ENCODE measurements around the gene TFR2. TPM values are rescaled to one million over a fixed set of nuclear protein-coding genes. Genes with fewer than 3 reads are reported as not detected.

Gene TFR2
- total and polyA plus RNA-seq, 9 donors, result 0.06 to 0.79 (median 0.18) TPM; not detected in 3

- Histone ChIP-seq H3K27me3 (no peaks in the 10 kb centered on the region), H3K9me3 (no peaks in the 10 kb centered on the region), H3K27ac (no peak within 1 kb of the TSS), H3K36me3 (no peaks in the 10 kb centered on the region), H3K4me3 (no peak within 1 kb of the TSS), H3K4me1 (ENCODE audit: insufficient read depth) (no peaks in the 10 kb centered on the region)
- TF ChIP-seq POLR2A (IDR thresholded peaks at IDR 0.05) (no peak), CTCF (IDR thresholded peaks at IDR 0.05) (no peak), EP300 (IDR thresholded peaks at IDR 0.05) (no peak)
- intact Hi-C loops (cut with DNase I), result loop anchor here in 1 of 4 donors (10.0 kb wide), 1 partner anchor 49 kb away; the partner anchor contains the start of gene POP7
- 5 to 6% (median 6%) methylated on average over 60 to 63 of the region's 63 CpGs for WGBS, 3 donors
- peak; percentile 29 to 77 (median 52) for DNase-seq
Measured at GRCh38 chr7:100655908-100656674, 14.7 kb upstream of the TFR2 start, which contains the start of gene ACTL6B. ACTL6B (minus strand) TSS chr7:100656448; CDS start chr7:100656354, 94 bp downstream.

GRCh38 chr7:100654908-100655831, 13.8 kb upstream of the TFR2 start:
- H3K27me3 ChIP-seq, result no peaks in the 10 kb centered on the region
- intact Hi-C loops (cut with DNase I), result loop anchor here in 1 of 4 donors (10.0 kb wide), 1 partner anchor 50 kb away; the partner anchor contains the start of gene POP7
- TF ChIP-seq CTCF (IDR thresholded peaks at IDR 0.05), result no peak
- TF ChIP-seq POLR2A (IDR thresholded peaks at IDR 0.05), result no peak
- TF ChIP-seq EP300 (IDR thresholded peaks at IDR 0.05), result no peak
- no peak for DNase-seq
- no peaks in the 10 kb centered on the region for H3K4me1 ChIP-seq (ENCODE audit: insufficient read depth)
- 48 to 53% (median 53%) methylated on average over 25 of the region's 25 CpGs for WGBS, 3 donors
- H3K36me3 ChIP-seq, result no peaks in the 10 kb centered on the region
- H3K27ac ChIP-seq, result no peak overlapping the region
- H3K9me3 ChIP-seq, result no peaks in the 10 kb centered on the region
- no peak overlapping the region for H3K4me3 ChIP-seq

GRCh38 chr7:100649826-100650565, 8.6 kb upstream of the TFR2 start:
- TF ChIP-seq EP300 (IDR thresholded peaks at IDR 0.05) (no peak), CTCF (IDR thresholded peaks at IDR 0.05) (no peak), POLR2A (IDR thresholded peaks at IDR 0.05) (no peak)
- no peaks in the 10 kb centered on the region for H3K27me3 ChIP-seq

GRCh38 chr7:100642534-100642907, 1.2 kb upstream of the TFR2 start:
- WGBS, 3 donors, result 52 to 67% (median 56%) methylated on average over 11 of the region's 11 CpGs
- intact Hi-C loops (cut with DNase I), result no loop called here
- TF ChIP-seq EP300 (IDR thresholded peaks at IDR 0.05), result no peak
- TF ChIP-seq CTCF (IDR thresholded peaks at IDR 0.05), result no peak
- TF ChIP-seq POLR2A (IDR thresholded peaks at IDR 0.05), result no peak
- Histone ChIP-seq H3K27me3 (no peaks in the 10 kb centered on the region), H3K4me3 (no peak overlapping the region), H3K36me3 (no peaks in the 10 kb centered on the region), H3K9me3 (no peaks in the 10 kb centered on the region), H3K27ac (no peak overlapping the region), H3K4me1 (ENCODE audit: insufficient read depth) (no peaks in the 10 kb centered on the region)
- no peak for DNase-seq

More at GRCh38 chr7:100649826-100650565, 8.6 kb upstream of the TFR2 start:
- Histone ChIP-seq H3K4me3 (no peak overlapping the region), H3K9me3 (no peaks in the 10 kb centered on the region), H3K27ac (no peak overlapping the region), H3K4me1 (ENCODE audit: insufficient read depth) (no peaks in the 10 kb centered on the region), H3K36me3 (no peaks in the 10 kb centered on the region)
- intact Hi-C loops (cut with DNase I), result loop anchor here in 1 of 4 donors (10.0 kb wide), 1 partner anchor 55 kb away; the partner anchor contains the start of gene POP7
- WGBS, 3 donors, result 63 to 69% (median 68%) methylated on average over 15 of the region's 15 CpGs
- no peak for DNase-seq
